Stimulated activated CD4-positive, alpha-beta T cell treated with anti-CD3 and anti-CD28 coated beads, Interleukin-2, amount 100 ng/mL, for 48 hours (primary cell): ENCODE data around the gene MT4.
"Not testable (repeated sequence)": the region's sequence is repeated elsewhere in the genome, so short reads cannot be mapped to it uniquely, and the experiment has no call there.

Experiments used
- DNase-seq, 2 donors: peaks; one replicate each; pipeline ENCODE4 v3.0.0-alpha.2; 2020

The MT4 gene

GRCh38 chr16:56559109-56559508, 5.8 kb upstream of the MT4 start:
- DNase-seq, result no peak

- DNase-seq, result no peak
Measured at GRCh38 chr16:56560447-56560846, 4.4 kb upstream of the MT4 start.

- DNase-seq, result no peak
Measured at GRCh38 chr16:56561126-56561525, 3.7 kb upstream of the MT4 start.

- no peak for DNase-seq
Measured at GRCh38 chr16:56569971-56570370, 5.1 kb downstream of the MT4 start.

- no peak for DNase-seq
Measured at GRCh38 chr16:56571525-56571924, 6.7 kb downstream of the MT4 start.

- DNase-seq, result no peak
Measured at GRCh38 chr16:56574625-56575024, 9.8 kb downstream of the MT4 start.

- peak; percentile 82 to 90 for DNase-seq
Measured at GRCh38 chr16:56576585-56577299, 11.9 kb downstream of the MT4 start.

GRCh38 chr16:56577300-56577625, 12.4 kb downstream of the MT4 start:
- DNase-seq, result no peak

GRCh38 chr16:56580391-56581048, 15.6 kb downstream of the MT4 start:
- DNase-seq, result no peak

- DNase-seq, result not testable (repeated sequence)
Measured at GRCh38 chr16:56582911-56583310, 18.0 kb downstream of the MT4 start.

- DNase-seq, result no peak
Measured at GRCh38 chr16:56583351-56584168, 18.7 kb downstream of the MT4 start.

- no peak for DNase-seq
Measured at GRCh38 chr16:56584276-56584675, 19.4 kb downstream of the MT4 start.

- no peak for DNase-seq
Measured at GRCh38 chr16:56588781-56589140, 23.9 kb downstream of the MT4 start.

GRCh38 chr16:56589141-56590039, 24.5 kb downstream of the MT4 start, which contains the start of gene MT3:
TSS of gene MT3 (plus strand) at chr16:56589528. CDS start at chr16:56589591, 63 bp downstream.
- DNase-seq, result no peak

GRCh38 chr16:56591377-56592060, 26.6 kb downstream of the MT4 start:
- no peak for DNase-seq

- DNase-seq, result no peak
Measured at GRCh38 chr16:56593573-56594291, 28.9 kb downstream of the MT4 start.

- DNase-seq, result no peak
Measured at GRCh38 chr16:56594292-56594619, 29.4 kb downstream of the MT4 start.

GRCh38 chr16:56600398-56600999, 35.6 kb downstream of the MT4 start:
- DNase-seq, result no peak

- DNase-seq, result no peak
Measured at GRCh38 chr16:56601325-56601724, 36.5 kb downstream of the MT4 start.

- DNase-seq, result no peak
Measured at GRCh38 chr16:56603589-56603988, 38.7 kb downstream of the MT4 start.

GRCh38 chr16:56604966-56605365, 40.1 kb downstream of the MT4 start:
- DNase-seq, result no peak
